Psoas muscle (tissue), 8 donors: ENCODE results near the gene HPX. TPM values are rescaled to one million over a fixed set of nuclear protein-coding genes. Genes with fewer than 3 reads are reported as not detected.

Experiments used
- ATAC-seq, 4 donors: fragments of 200-7000 bp; cut with Tn5 transposase; one replicate each; pipeline ENCODE4 v1.9.1; 2020; ENCODE audit warnings: moderate library complexity in 3 of 4, mild to moderate bottlenecking in 2 of 4
- DNase-seq, 2 donors: peaks; one replicate each; pipeline ENCODE4 v3.0.0-alpha.2; 2020
- H3K27ac ChIP-seq: fragments of 200-600 bp; one replicate; pipeline ENCODE4 v1.8.0; 2022
- H3K27me3 ChIP-seq, 3 donors: fragments of 200-600 bp in 1 of 3; one replicate each; pipeline versions ENCODE4 v1.6.1 to v1.8.0; 2013 to 2022; ENCODE audit warnings: low read length in 2 of 3, mild to moderate bottlenecking in 2 of 3, moderate library complexity in 1 of 3; ENCODE audit not compliant: insufficient read depth in 3 of 3
- H3K36me3 ChIP-seq, 2 donors: fragments of 200-600 bp in 1 of 2; one replicate each; pipeline versions ENCODE4 v1.6.1 to v1.8.0; 2013 to 2022; ENCODE audit warnings: low read depth in 1 of 2, mild to moderate bottlenecking in 1 of 2, moderate library complexity in 1 of 2; ENCODE audit not compliant: insufficient read depth in 1 of 2
- H3K4me1 ChIP-seq: fragments of 200-600 bp; one replicate; pipeline ENCODE4 v1.8.0; 2022
- H3K4me3 ChIP-seq: fragments of 200-600 bp; one replicate; pipeline ENCODE4 v1.8.0; 2022; ENCODE audit warnings: mild to moderate bottlenecking
- H3K9me3 ChIP-seq: fragments of 200-600 bp; one replicate; pipeline ENCODE4 v1.8.0; 2022
- WGBS, 3 donors: extraction: QIAGEN DNeasy Blood & Tissue Kit; methylation state at CpG; one replicate each; pipeline versions ENCODE4 v1.1.6 to v1.1.7; 2013; 5-methylcytosine and 5-hydroxymethylcytosine counted together
- intact Hi-C, 2 donors: fragments of 100-400 bp; cut with DNase I; formaldehyde crosslinking; loops; one replicate each; pipeline versions ENCODE4 v1.11.0 to v1.14.2; 2022
- polyA plus RNA-seq, 3 donors: library from polyadenylated mRNA; stranded (reverse); fragments of 200-250 nt; gene quantifications; one replicate each; pipeline ENCODE4 v1.2.3, GENCODE V29; 2013
- total RNA-seq, 4 donors: library from RNA; stranded (reverse); fragmentation: NEBNext Ultra II Directional in 2 of 4; extraction: Animal tissue kit (Norgen Biotek cat#: 25700) in 2 of 4; gene quantifications; one replicate each; pipeline versions ENCODE4 v1.2.1 to v1.2.4, GENCODE V29; 2021 to 2023
- TF ChIP-seq, protein P1 (sequence below): fragments of 200-600 bp; IDR thresholded peaks from one replicate; pipeline ENCODE4 v1.8.0; 2022; ENCODE audit warnings: antibody characterized with exemption
- donor health status: healthy with polysubstance abuse.
- donor health status: DM: no; HTN: no; CAD: no; lungs with moderate emphysema.
- donor health status: Bipolar disorder and iron deficiency.
- donor health status: healthy.
- donor health status: DM: yes; HTN: yes; CAD: no.
- donor health status: DM: no; HTN: no; CAD: no.
- donor health status: DM: no; HTN: no; CAD: no.
- donor health status: DM: yes; HTN: yes; CAD: no.

HPX gene
- total and polyA plus RNA-seq, 7 donors = 0.04 to 0.75 (median 0.35) TPM; not detected in 1

DNA sequence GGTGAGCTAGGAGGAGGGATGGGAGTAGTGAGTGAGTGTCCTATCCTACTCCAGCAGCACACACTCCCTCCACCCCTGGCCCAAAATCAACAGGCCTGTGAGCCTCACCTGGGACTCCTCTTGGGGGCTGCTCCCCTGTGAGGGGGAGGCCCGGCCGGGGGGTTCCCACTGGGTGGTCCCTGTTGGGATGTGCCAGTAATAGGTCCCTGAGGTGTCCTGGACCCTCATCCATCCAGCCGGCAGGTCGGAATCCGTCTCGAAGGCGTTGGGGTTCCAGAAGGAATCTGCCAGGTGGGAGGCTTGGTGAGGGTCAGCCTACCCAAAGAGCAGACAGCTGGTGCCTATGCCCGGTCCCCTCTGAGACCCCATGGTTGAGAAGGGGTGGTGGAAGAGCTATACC, 37.2 kb downstream of the HPX start:
- 88 to 89% (median 89%) methylated on average over 8 of the region's 8 CpGs for WGBS, 3 donors
- H3K36me3 ChIP-seq = peaks cover 0 to 43% of the 10 kb centered on the region in 2 donors
- ATAC-seq (no peak), DNase-seq (no peak)
- H3K27ac ChIP-seq = no peak overlapping the region
- no peak overlapping the region for H3K4me3 ChIP-seq
- intact Hi-C loops = no loop called here
- no peaks in the 10 kb centered on the region for H3K27me3 ChIP-seq
- TF ChIP-seq, protein P1, sequence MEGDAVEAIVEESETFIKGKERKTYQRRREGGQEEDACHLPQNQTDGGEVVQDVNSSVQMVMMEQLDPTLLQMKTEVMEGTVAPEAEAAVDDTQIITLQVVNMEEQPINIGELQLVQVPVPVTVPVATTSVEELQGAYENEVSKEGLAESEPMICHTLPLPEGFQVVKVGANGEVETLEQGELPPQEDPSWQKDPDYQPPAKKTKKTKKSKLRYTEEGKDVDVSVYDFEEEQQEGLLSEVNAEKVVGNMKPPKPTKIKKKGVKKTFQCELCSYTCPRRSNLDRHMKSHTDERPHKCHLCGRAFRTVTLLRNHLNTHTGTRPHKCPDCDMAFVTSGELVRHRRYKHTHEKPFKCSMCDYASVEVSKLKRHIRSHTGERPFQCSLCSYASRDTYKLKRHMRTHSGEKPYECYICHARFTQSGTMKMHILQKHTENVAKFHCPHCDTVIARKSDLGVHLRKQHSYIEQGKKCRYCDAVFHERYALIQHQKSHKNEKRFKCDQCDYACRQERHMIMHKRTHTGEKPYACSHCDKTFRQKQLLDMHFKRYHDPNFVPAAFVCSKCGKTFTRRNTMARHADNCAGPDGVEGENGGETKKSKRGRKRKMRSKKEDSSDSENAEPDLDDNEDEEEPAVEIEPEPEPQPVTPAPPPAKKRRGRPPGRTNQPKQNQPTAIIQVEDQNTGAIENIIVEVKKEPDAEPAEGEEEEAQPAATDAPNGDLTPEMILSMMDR = no peak
- no peaks in the 10 kb centered on the region for H3K4me1 ChIP-seq
- no peaks in the 10 kb centered on the region for H3K9me3 ChIP-seq

DNA sequence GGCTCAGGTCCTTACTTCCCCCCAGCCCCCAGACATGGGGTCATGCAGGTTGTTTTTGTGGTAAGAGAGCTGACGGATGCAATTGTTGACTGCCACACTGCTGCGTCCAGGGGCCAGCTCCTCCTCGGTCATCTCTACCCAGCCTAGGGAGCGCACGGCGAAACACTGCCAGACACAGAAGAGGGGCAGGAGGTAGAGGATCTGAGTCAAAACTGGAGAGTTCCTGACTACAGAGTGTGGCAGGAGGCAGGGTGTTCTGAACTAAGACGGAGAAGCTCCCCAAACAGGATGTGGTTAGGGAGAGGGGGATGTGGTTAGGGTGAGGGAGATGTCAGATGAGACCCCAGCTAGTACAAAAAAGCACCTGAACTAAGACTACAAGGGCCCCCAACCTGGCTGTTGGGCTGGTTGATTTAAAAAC, 38.2 kb downstream of the HPX start:
- H3K36me3 ChIP-seq = peaks cover 0 to 53% of the 10 kb centered on the region in 2 donors
- ATAC-seq = no peak
- H3K27ac ChIP-seq = no peak overlapping the region
- TF ChIP-seq, protein P1 = no peak
- H3K27me3 ChIP-seq = no peaks in the 10 kb centered on the region
- no peaks in the 10 kb centered on the region for H3K4me1 ChIP-seq
- DNase-seq = no peak
- intact Hi-C loops = no loop called here
- 86 to 98% (median 90%) methylated on average over 7 of the region's 7 CpGs for WGBS, 3 donors
- no peak overlapping the region for H3K4me3 ChIP-seq
- no peaks in the 10 kb centered on the region for H3K9me3 ChIP-seq

DNA sequence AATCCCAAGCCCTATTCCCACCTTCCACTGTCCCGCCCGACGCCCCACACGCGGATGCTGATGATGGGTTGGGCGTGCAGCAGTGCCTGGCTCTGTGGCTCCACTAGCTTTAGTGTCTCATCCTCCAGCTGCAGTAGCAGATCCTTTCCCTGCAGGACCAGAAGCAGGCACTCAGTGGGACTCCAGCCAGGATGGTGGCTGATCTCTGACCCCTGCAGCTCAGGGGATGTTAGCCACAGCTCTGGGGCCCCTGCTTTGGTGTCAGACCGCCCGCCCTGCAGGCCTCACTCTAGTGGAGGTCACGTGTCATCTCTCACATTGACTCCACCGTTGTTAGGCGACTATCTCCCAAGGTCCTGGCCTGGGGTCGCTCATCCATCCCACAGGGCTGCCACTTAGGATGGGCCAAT, 38.7 kb downstream of the HPX start:
- TF ChIP-seq, protein P1 = no peak
- no peak overlapping the region for H3K27ac ChIP-seq
- no peaks in the 10 kb centered on the region for H3K4me1 ChIP-seq
- ATAC-seq (no peak), DNase-seq (no peak)
- peaks cover 0 to 58% of the 10 kb centered on the region in 2 donors for H3K36me3 ChIP-seq
- intact Hi-C loops = no loop called here
- H3K4me3 ChIP-seq = no peak overlapping the region
- no peaks in the 10 kb centered on the region for H3K9me3 ChIP-seq
- H3K27me3 ChIP-seq = no peaks in the 10 kb centered on the region
- WGBS, 3 donors = 89 to 93% (median 89%) methylated on average over 12 of the region's 12 CpGs

DNA sequence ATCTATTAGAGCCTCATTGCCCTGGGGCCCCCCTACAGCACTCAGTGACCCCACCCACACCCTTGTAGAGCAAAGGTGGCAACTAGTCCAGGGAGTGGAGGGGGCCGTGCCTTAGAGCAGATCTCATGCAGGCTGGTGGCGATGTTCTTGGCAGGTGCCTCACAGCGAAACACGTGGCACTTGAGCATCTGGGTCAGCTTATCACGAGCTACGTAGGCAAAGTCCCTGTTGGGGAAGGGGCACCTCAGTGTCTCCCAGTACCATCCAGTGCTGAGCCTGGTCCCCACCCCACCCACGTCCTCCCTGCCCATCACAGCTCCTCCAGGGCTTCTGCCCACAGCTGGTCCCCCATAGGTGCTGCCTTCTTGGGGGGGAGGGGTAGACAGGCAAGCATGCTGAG, 39.3 kb downstream of the HPX start:
- Histone ChIP-seq H3K36me3 (peaks cover 0 to 60% of the 10 kb centered on the region in 2 donors), H3K9me3 (no peaks in the 10 kb centered on the region), H3K27ac (no peak overlapping the region), H3K4me3 (no peak overlapping the region), H3K4me1 (no peaks in the 10 kb centered on the region), H3K27me3 (no peaks in the 10 kb centered on the region)
- WGBS, 3 donors = 90 to 96% (median 92%) methylated on average over 7 of the region's 7 CpGs
- ATAC-seq = no peak
- DNase-seq = no peak
- TF ChIP-seq, protein P1 = no peak
- intact Hi-C loops = no loop called here
